A172 (cell line): ENCODE measurements around the gene ZNF423. TPM values are rescaled to one million over a fixed set of nuclear protein-coding genes. Genes with fewer than 3 reads are reported as not detected.

Experiments used
- DNase-seq: peaks from one replicate; pipeline ENCODE4 v3.0.0-alpha.2; 2015; ENCODE audit warnings: low spot score
- total RNA-seq: library from RNA; depleted of rRNA; stranded (reverse); fragments of >200 nt; shearing (Covaris generic); gene quantifications from 2 replicates; pipeline ENCODE4 v1.2.3, GENCODE V29; 2014

Gene ZNF423
- total RNA-seq, 1 experiment from 2014 or later: not detected

DNA sequence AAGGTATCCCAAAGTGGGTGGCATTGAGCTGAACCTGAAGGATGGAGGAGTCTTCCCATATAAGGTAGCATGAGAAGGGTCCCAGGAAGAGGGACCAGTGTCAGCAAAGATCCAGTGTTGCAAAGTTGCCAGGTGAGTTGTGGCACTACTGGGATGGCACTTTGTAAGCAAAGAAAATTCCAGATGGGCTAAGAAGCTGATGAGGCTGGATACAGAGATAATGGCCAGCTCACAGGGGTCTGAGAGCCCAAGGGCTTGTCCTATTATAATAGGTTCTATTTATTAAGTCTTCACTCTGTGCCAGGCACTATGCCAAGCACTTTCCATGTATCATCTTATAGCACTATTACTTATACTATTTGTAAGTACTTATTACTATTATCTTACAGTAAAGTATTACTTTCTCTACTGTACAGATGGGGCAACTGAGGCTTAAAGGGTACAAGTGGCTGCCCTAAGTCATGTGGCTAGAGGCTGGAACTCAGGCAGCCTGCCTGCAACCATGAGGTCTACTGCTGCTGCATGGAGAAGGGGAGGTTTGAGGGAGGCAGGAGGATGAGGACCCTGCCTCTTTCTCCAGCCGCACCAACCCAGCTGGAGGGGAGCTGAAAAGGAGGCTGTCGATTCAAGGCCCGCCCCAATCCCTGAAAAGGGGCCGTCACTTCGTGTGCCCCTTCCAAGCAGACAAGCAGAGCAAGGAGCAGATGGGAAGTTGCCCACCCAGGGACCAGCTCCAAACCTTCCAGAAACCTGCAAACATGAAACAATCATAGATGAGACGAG, 395.8 kb downstream of the ZNF423 start:
- no peak for DNase-seq

DNA sequence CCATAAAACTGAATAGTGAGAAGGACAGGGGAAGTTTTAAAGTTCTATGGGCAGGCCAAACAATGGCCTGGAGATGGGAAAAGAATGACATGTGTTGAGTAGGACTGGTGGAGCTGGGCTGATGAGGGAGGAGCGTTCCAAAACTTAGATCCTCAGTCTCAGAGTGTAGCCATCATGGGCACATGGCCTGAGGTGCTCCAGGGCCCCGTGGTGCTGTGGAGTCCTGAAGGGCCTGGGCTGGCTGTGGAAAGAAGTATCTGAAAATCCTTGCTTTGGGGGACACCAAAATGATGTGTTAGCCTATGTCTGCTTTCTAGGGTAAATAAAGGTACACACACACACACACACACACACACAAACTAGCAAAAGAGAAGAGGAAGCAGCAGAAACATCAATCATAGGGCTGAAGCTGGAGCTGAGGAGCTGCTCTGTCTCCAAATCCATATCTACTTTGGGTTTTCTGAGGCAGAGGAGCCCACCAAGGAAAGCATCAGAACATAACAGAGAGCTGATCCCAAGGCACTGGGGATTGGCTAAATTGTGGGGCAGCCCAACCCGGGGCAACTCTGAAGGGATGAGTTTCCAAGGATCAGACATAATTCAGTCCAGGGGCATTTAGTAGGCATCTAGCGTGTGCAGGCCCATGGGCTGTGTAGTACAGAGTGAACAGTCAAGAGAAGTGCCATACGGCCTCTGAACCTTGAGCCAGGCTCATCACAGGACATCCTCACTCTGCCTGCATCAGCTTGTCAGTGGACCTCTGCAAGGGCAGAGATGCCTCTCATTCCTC, 397.1 kb downstream of the ZNF423 start:
- DNase-seq: no peak

DNA sequence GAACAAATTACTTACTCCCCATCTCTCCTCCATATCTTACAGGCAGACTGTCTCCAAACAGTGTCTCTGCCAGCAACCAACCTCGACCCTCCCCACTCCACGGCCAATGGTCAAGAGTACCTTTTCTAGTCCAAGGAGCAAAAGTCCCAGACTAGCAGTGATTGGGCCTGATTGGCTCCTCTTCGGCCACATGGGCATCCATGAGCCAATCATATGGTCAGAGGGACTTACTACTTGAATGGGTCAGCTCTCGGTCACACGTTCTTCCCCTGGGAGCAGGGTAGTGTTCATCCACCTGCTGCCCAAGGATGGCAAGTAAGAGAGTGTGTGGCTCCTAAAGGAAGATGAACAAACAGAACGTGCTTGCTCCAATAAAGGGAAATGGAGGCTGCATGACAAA, 397.7 kb downstream of the ZNF423 start:
- DNase-seq: no peak

DNA sequence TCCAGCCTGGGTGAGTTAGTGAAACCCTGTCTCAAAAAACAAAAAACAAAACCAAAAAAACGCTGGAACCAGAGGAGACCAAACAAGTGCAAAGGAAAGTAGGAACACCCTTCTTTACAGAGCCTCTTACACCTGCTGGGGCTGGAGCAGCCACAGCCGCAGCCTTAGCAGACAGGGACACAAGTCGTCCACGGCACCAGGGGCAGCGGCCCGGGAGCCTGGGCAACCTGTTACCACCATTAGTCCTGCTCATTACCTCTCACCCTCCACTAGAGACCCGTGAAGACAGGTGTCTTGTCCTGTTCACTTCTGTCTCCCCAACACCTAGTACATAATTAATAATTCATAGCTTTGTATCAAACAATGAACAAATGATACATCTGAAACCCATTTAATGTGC, 398.7 kb downstream of the ZNF423 start:
- no peak for DNase-seq

DNA sequence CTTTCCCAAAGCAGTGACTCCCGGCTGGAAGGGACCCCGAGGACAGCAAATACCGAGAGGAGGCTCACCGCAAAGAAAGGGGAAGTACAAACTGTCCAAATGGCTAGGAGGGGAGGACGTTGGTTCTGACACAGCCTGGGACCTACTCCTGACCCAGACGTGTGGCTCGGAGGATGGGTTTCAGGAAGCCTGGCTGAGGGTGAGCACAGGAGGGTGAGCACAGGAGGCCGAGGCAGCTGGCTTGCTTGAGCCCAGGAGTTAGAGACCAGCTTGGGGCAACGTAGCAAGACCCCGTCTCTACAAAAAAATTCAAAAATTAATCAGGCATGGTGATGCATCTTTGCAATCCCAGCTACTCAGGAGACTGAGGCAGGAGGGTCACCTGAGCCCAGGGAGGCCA, 399.1 kb downstream of the ZNF423 start:
- DNase-seq: no peak

DNA sequence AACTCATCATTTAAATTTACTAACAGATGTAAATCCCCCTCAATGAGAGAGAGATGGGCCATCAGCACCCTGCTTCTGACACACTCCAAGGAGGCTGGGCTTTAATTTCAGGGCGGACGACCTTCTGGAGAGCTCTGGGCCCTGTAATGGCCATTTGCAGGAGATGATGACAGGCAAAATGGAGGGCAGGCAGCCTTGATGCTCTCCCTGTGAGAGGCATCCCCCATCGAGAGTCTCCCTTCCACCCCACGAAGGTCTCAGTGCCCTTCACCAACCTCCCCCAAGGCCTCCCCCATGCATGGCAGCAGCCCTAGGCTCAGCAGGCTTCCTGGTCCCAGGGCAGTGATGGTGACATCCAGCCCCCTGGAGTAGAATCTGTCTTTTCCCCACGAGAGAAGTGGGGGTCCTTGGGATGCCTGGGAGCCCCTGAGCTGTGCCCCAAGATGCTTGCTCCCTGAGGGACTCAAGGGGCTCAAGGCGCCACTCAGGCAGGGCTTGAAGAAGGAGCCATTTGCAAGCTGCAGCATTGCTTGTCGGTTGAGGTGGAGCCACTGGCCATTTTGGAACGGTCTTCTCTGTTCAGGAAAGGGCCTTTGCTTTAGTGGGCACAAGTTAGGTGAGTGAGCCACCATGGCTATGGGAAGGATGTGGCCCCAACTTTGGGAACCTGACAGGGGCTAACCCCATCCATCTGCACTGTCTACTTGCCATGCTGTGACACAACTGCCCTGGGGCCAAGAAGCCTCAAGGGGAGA, 399.7 kb downstream of the ZNF423 start:
- DNase-seq: no peak

DNA sequence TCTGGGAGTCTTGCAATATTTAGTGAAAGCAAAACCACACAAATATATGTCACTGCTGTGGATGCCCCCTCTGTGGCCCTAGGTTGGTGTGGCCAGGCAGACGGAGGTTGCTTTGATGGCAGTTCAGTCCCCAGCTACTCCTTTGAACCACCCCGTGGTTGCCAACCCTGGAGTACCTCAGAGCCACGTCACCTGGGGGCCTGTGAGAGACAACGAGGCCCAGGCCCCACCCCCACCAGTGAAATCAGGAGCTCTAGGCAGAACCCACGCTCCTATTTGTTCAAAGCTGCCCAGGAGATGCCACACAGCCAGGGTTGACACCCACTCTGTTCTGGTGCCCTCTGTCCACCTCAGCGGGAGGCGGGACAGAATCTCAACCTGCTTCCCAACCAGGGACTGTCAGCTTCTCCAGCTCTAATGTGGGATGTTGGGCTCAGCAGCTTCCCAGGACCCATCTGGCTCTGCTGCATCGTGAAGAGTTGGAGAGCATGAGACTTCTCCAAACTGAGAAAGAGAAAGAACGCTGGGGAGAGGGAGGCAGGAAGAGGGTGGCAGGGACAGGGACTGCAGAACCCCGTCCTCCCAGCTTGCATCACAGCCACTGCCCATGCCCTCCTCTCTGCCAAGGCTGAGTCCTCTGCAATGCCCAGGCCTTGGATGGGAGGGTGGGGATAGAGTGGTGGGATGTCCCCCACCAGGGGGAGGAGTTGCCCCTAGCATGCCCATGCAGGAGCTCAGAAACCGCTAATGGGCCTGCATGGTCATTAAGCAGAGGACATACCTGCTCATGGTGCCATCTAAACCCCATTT, 400.5 kb downstream of the ZNF423 start:
- DNase-seq: no peak

DNA sequence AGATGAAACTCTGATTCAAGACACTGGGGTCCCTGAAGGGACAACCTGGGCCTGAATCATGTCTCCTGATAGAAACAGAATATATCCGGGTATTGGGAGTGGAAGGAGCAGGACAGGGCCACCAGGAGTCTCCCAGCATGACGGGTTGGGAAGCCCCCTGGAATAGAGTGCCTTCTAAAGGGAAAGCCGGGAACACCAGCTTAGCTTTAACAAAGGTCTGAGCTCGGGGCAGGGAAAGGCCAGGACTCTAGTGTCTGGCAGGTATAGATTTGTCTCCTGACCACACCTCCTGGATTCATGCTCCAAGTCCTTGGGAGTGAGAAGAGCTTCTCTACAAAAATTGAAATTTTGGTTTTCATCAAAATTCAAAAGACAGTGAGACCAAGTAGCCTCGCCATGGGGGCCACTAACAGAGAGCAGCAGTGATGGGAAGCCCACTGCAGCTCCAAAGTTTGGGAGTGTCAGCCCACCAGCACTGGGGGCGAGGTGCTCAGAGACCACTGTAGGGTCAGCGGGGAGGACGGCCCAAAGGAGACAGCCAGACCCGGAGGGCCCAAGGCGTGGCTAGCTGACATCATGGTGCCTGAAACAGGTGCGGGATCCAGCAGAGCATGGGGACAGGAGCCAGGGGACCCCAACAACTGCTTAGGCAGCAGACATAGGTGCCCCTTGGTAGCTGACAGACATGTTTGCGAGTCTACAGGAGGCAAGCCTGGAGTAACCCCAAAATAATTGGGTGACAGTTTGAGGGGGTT, 401.3 kb downstream of the ZNF423 start:
- no peak for DNase-seq

DNA sequence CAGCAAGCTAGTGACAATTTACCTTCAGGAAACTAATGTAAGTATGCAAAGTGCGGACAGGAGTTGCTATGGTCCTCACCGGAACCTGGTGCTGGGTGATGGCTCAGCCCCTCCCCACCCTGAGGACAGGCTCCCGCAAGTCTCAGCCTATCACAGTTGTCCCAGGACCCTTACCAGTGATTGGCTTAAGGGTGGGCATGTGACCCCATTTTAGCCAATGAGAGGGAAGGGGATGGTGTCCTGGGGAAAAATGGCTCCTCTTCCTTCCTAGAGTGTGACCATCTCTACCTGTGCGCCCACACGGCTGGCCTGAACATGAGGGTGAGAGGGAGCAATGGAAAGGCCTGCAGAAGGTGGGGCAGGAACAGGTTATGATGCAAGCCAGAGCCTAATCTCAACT, 401.9 kb downstream of the ZNF423 start:
- DNase-seq: no peak

DNA sequence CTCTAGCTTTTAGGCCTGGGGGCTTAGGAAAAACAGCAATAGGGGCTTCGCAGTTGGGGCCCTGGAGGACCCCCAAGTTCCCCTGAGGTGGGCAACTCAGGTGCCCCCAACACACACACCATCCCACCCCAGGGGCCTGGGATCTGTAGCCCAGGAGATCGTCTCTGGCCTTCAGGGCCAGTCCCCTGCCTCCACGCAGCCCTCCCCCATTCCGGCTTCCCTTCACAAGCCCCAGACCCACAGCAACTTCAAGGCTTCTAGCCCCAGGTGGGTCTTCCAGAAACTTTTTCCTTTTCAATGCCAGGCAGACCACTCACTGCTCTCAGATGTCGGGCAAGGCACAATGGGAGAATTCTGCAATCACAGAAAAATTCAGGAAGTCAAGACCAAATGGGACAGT, 402.9 kb downstream of the ZNF423 start:
- no peak for DNase-seq

DNA sequence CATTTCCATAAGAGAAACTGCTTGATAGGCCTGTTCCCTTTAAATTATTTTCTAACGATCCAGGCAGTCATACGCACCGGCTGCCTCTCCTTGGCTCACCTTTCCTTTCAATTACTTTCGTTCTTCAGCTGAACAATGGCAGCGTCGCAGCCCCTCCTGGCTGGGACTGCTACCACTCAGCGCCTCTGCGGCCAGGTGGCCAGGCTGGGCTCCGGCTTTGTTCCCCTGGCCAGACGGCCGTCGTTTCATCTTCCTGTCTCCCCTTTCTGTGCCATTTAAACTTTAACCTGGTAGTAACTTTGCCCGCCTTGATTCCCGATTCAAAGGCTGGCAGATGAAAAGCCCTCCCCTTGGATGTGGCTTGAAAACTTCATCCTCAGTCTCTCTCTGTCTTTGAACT, 403.3 kb downstream of the ZNF423 start:
- DNase-seq: no peak

DNA sequence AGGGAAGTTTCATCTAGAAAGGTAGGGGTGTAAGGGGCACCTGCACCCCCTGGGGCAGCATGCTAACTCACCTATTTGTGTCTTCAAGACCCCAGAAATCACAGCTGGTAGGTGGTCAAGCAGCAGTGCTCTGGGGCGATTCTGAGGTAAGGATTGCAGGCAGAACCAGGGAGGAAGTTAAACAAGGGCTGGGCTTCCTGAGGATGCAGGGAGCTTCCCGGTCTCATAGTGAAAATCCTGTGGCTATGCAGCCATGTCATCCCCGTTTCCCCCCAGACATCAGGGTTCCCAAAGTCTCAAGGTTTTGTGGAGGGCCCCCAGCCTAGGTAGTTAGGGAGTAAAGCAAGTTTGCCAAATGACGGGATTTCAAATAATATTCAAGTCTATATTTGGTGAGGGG, 403.8 kb downstream of the ZNF423 start:
- no peak for DNase-seq

DNA sequence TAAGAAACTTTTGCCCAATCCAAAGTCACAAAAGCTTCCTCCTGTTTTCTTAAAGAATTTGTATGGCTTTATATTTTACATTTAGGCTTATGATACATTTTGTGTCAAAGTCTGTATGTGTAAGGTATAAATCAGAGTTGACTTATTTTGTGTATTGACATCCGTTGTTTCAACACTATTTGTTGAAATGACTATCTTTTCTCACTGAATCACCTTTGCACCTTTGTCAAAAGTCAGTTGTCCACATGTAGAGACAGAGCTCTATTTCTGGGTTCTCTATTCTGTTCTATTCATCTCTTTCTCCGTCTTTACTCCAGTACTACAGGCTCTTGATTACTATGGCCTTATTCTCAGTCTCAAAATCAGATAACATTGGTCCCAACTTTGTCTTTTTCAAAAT, 409.1 kb downstream of the ZNF423 start:
- no peak for DNase-seq

DNA sequence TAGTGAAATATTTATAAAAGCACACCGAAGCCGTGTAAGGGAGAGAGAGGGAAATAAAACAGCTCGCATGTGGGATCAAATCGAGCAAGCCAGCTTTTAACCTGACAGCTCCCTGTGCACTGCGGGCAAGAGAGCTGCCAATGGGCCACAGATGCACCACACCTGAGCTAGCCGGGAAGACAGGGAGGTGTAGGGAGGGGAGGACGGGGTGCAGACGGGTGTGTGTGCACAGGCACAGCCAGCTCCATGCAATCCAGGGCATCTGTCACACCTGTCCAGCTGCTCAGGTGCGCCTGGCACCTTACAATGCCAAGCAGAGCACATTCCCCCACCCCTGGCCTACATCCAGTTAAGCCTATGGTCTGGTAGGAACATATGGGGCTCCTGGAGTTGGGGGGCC, 412.3 kb downstream of the ZNF423 start:
- no peak for DNase-seq

DNA sequence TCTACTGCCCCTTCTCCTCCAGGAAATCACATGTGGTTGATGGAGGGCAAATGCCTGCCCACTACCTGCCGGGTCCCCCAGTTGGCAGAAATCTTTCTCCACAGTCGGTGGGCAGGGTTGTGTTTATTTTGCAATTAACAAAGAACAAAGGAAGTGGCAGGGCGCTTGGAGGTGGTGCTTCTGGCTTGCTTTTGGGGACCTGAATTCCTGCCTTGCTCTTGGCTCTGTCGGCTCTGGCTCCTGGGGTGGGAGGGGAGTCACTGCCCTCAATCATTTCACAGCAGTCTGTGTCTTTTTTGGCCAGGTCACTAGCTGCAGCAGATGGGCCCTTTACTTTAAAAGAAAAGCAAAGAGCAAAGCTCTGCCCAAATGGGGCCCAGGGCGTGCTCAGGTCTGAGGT, 413.1 kb downstream of the ZNF423 start:
- DNase-seq: no peak

DNA sequence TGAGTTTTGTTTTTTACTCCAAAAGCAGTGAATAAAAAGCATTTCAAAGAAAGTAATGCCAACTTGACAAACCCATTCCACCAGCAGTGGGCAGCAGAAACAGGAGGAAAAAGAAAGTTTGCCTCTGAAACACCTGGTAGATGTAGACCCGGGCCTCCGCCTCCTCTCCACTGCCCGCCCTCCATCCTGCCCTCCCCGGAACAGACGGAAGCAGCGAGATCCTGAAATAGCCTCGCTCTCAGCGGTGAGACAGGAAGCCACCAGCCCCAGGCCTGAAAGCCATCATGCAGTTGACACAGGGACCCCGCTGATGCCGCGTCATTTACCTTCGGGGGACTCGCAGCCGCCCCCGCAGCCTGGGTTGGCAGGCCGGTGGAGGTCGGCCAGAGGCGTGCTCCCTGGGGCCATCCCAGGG, 414.5 kb downstream of the ZNF423 start:
- DNase-seq: no peak

DNA sequence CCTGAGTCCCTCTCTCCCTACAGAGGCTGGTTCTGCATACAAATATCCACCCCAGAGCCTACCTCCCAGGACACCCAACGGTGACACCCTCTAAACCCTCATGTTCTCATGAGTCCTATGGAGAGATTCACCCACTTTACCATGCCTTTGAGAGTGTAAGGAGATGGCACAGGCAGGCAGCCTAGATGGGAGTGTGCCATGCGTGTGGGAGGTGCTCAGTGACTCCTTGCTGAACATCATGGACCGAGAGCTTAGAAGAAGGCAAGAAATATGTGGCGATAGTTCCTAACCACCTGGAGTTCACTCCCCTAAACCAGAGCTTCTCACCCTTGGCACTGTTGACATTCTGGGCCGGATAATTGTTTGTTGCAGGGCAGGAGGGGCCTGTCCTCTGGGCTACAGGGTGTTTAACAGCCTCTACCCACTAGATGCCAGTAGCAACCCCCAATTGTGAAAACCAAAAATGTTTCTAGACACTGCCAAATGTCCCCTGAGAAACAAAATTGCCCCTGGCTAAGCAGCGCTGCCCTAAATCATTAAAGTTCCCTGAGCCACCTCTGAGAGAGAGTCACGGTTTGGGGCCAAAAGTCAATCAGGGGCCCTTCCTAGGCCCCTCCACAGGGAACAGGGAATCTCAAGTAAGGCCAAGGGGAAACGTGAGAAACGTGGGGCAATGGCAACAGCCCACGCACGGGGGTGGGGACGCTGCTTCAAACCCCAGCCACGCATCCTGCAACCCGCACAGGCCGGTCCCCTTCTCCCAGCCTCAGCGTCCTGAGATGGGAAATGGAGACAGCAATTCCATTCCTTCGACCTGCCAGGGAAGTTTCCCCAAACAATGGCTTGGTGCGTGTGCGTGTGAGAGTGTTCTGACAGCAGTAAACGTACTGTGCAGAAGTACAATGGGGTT, 415.5 kb downstream of the ZNF423 start:
- no peak for DNase-seq

DNA sequence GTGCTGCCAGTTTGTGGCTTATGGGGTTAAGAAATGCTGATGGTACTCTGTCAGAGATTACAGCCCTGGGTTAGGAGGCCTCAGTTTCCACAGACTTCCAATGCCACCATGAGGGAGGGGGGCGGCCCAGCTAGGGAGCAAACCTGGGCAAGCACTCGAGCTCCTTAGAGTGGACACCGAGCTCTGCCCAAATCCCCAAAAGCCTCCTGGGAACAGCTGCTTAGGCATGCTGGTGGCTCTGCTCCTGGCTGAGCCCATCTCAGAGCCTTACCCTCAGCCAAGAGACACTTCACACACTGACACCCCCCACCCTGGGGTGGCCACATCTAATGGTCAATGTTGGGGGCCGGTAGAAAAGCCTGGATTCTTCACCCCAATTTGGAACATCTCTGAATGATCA, 416.2 kb downstream of the ZNF423 start:
- DNase-seq: no peak

DNA sequence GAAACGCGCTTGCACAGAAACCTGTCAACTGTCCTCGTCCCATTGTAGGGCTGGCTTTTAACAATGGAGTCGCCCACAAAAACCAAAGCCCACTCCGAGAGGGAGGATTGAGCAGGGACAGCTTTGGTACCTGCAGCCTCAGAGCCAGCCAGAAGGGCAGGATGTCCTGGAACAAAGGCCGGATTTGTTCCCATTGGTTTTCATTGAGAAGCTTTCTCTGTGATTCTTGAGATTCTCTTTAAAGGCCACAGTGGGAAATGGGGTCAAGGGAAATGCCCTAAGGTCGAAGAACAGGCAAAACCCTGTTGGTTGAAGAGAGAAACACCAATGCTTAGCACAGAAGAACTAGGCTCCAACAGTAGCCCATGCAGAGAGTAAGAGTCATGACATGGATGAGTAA, 416.9 kb downstream of the ZNF423 start:
- no peak for DNase-seq
